H1 (cell line): ENCODE results near the gene B3GAT1. TPM values are rescaled to one million over a fixed set of nuclear protein-coding genes. Genes with fewer than 3 reads are reported as not detected.

Experiments
- CTCF ChIA-PET: fragments of 300-600 bp; sonication (Branson Sonifier 250); formaldehyde crosslinking; loops from one replicate; lab custom pipeline; 2021; ENCODE audit not compliant: partially characterized antibody; lab: Charles Lee
- POLR2A ChIA-PET: fragments of 300-600 bp; sonication (Branson Sonifier 250); formaldehyde crosslinking; loops from one replicate; lab custom pipeline; 2021; ENCODE audit warnings: inconsistent platforms; ENCODE audit not compliant: partially characterized antibody; lab: Charles Lee
- DNase-seq, 2 experiments: peaks; one replicate each; pipeline versions ENCODE4 v3.0.0 to v3.0.0-alpha.2; 2010 to 2022; ENCODE audit warnings: low spot score in 2 of 2, low read depth in 1 of 2, mixed read lengths in 1 of 2
- FAIRE-seq: peaks from 2 replicates; lab custom pipeline; 2011; peaks lifted over from hg19 to GRCh38; lab: Jason Lieb, UNC
- H2AFZ ChIP-seq: 2 replicates; pipeline ENCODE4 v1.8.1; 2012; ENCODE audit warnings: low read length, inconsistent platforms
- H2AK5ac ChIP-seq: 2 replicates; pipeline ENCODE4 v1.6.1; 2013; ENCODE audit warnings: low read depth, low read length
- H2BK120ac ChIP-seq: replicated peaks from 2 replicates; pipeline ENCODE3; 2013; ENCODE audit warnings: low read depth, low read length, inconsistent platforms
- H2BK12ac ChIP-seq: 2 replicates; pipeline ENCODE4 v1.6.1; 2013; ENCODE audit warnings: low read depth, low read length
- H2BK15ac ChIP-seq: 2 replicates; pipeline ENCODE4 v1.6.1; 2013; ENCODE audit warnings: low read length
- H2BK20ac ChIP-seq: 2 replicates; pipeline ENCODE4 v1.6.1; 2013; ENCODE audit warnings: low read length
- H2BK5ac ChIP-seq: 2 replicates; pipeline ENCODE4 v1.6.1; 2013; ENCODE audit warnings: low read depth, low read length
- H3K14ac ChIP-seq: 2 replicates; pipeline ENCODE4 v1.6.1; 2013; ENCODE audit warnings: inconsistent platforms; ENCODE audit not compliant: insufficient read length
- H3K18ac ChIP-seq: 2 replicates; pipeline ENCODE4 v1.6.1; 2013; ENCODE audit warnings: low read length; ENCODE audit errors: extremely low read depth
- H3K23ac ChIP-seq: 2 replicates; pipeline ENCODE4 v1.6.1; 2013; ENCODE audit warnings: inconsistent platforms; ENCODE audit not compliant: insufficient read length
- H3K23me2 ChIP-seq: 2 replicates; pipeline ENCODE4 v1.6.1; 2013; ENCODE audit warnings: low read depth, low read length
- H3K27ac ChIP-seq: 2 replicates; pipeline ENCODE4 v1.6.1; 2011; ENCODE audit warnings: low read depth, low read length, inconsistent platforms
- H3K27me3 ChIP-seq, 4 experiments: replicated peaks in 1 of 4; 1 replicate in 1 of 4; 2 replicates in 3 of 4; pipeline versions ENCODE4 v1.6.1 to v1.8.1; 2011 to 2013; ENCODE audit warnings: low read length in 3 of 4, mild to moderate bottlenecking in 3 of 4, inconsistent platforms in 2 of 4, mixed read lengths in 2 of 4, moderate library complexity in 1 of 4; ENCODE audit not compliant: control insufficient read depth in 3 of 4, insufficient read depth in 3 of 4; ENCODE audit errors: extremely low read depth in 1 of 4
- H3K36me3 ChIP-seq, 4 experiments: 2 replicates each; pipeline versions ENCODE4 v1.6.1 to v1.8.1; 2011 to 2013; ENCODE audit warnings: mild to moderate bottlenecking in 4 of 4, low read length in 3 of 4, moderate library complexity in 2 of 4, control low read depth in 1 of 4, inconsistent platforms in 1 of 4; ENCODE audit not compliant: insufficient read depth in 4 of 4, control insufficient read depth in 2 of 4
- H3K4ac ChIP-seq: replicated peaks from 2 replicates; pipeline ENCODE3; 2013; ENCODE audit warnings: low read length, low read depth, mixed read lengths, inconsistent platforms; ENCODE audit not compliant: insufficient read length
- H3K4me1 ChIP-seq, 4 experiments: replicated peaks in 1 of 4; 1 replicate in 1 of 4; 2 replicates in 3 of 4; pipeline versions ENCODE4 v1.6.1 to v1.8.1; 2011 to 2013; ENCODE audit warnings: low read length in 3 of 4, inconsistent platforms in 2 of 4, mixed read lengths in 1 of 4; ENCODE audit not compliant: insufficient read depth in 4 of 4, control insufficient read depth in 3 of 4
- H3K4me2 ChIP-seq, 2 experiments: 2 replicates each; pipeline versions ENCODE4 v1.6.1 to v1.8.1; 2011 to 2013; ENCODE audit warnings: low read depth in 2 of 2, low read length in 2 of 2, control low read depth in 1 of 2, inconsistent platforms in 1 of 2, mild to moderate bottlenecking in 1 of 2; ENCODE audit not compliant: insufficient read depth in 1 of 2
- H3K4me3 ChIP-seq, 4 experiments: fragments of 200-600, 300-600 bp in 1 of 4; sonication (generic), shearing (Covaris generic), sonication (Bioruptor Twin) in 1 of 4; 2 replicates each; pipeline versions ENCODE4 v1.5.1 to v1.8.1; 2011 to 2016; ENCODE audit warnings: low read length in 4 of 4, low read depth in 3 of 4, control low read depth in 2 of 4, inconsistent platforms in 2 of 4, mild to moderate bottlenecking in 2 of 4, mixed read lengths in 1 of 4, moderate library complexity in 1 of 4; ENCODE audit not compliant: insufficient read depth in 2 of 4; ENCODE audit errors: extremely low read depth in 1 of 4
- H3K56ac ChIP-seq: replicated peaks from 2 replicates; pipeline ENCODE3; 2013; ENCODE audit warnings: low read depth, mild to moderate bottlenecking, mixed read lengths, low read length, inconsistent platforms; ENCODE audit not compliant: insufficient read length
- H3K79me1 ChIP-seq: 2 replicates; pipeline ENCODE4 v1.6.1; 2013; ENCODE audit warnings: low read depth, low read length, control low read depth
- H3K79me2 ChIP-seq, 2 experiments: 2 replicates each; pipeline versions ENCODE4 v1.6.1 to v1.8.1; 2012 to 2013; ENCODE audit warnings: low read length in 2 of 2, mild to moderate bottlenecking in 2 of 2, inconsistent platforms in 1 of 2; ENCODE audit not compliant: insufficient read depth in 2 of 2, control insufficient read depth in 1 of 2
- H3K9ac ChIP-seq, 4 experiments: replicated peaks in 1 of 4; 1 replicate in 1 of 4; 2 replicates in 3 of 4; pipeline versions ENCODE4 v1.6.1 to v1.8.1; 2011 to 2013; ENCODE audit warnings: low read depth in 3 of 4, low read length in 3 of 4, control low read depth in 2 of 4, mild to moderate bottlenecking in 2 of 4, moderate library complexity in 2 of 4, inconsistent platforms in 1 of 4; ENCODE audit errors: extremely low read depth in 1 of 4
- H3K9me3 ChIP-seq, 2 experiments: 2 replicates each; pipeline versions ENCODE4 v1.6.1 to v1.8.1; 2012 to 2013; ENCODE audit warnings: mild to moderate bottlenecking in 2 of 2, moderate library complexity in 2 of 2, control low read depth in 1 of 2, inconsistent platforms in 1 of 2, low read depth in 1 of 2, low read length in 1 of 2, mixed read lengths in 1 of 2; ENCODE audit not compliant: insufficient read depth in 2 of 2
- H4K20me1 ChIP-seq, 2 experiments: replicated peaks in 1 of 2; 2 replicates each; pipeline versions ENCODE3 to v1.8.1; 2011 to 2013; ENCODE audit warnings: inconsistent platforms in 2 of 2, low read length in 2 of 2, mild to moderate bottlenecking in 1 of 2; ENCODE audit not compliant: insufficient read depth in 2 of 2, control insufficient read depth in 1 of 2
- H4K5ac ChIP-seq: 2 replicates; pipeline ENCODE4 v1.6.1; 2013; ENCODE audit warnings: low read length, low read depth, mixed read lengths, inconsistent platforms; ENCODE audit not compliant: insufficient read length
- H4K8ac ChIP-seq: 2 replicates; pipeline ENCODE4 v1.8.0; 2013; ENCODE audit warnings: mild to moderate bottlenecking, moderate library complexity, low read length, inconsistent platforms; ENCODE audit not compliant: insufficient read depth; ENCODE audit errors: extremely low read depth
- H4K91ac ChIP-seq: replicated peaks from 2 replicates; pipeline ENCODE3; 2013; ENCODE audit warnings: low read length, mixed read lengths, inconsistent platforms; ENCODE audit not compliant: insufficient read length
- E2F6 ChIP-seq: IDR thresholded peaks from 2 replicates; pipeline ENCODE4 v1.6.1; 2012; ENCODE audit warnings: inconsistent platforms
- EGR1 ChIP-seq: IDR thresholded peaks from 2 replicates; pipeline ENCODE4 v1.6.1; 2011; ENCODE audit warnings: low read depth, low read length, borderline replicate concordance
- MAX ChIP-seq: IDR thresholded peaks from 2 replicates; pipeline ENCODE4 v1.6.1; 2012; ENCODE audit warnings: inconsistent platforms
- WGBS, 2 experiments: shearing (Covaris generic) in 1 of 2; methylation state at CpG; one replicate each; pipeline versions ENCODE4 v1.1.6 to v1.1.7; 2013 to 2015; ENCODE audit warnings: low lambda C conversion rate in 2 of 2, mixed read lengths in 2 of 2, inconsistent platforms in 1 of 2, low coverage in 1 of 2, missing lambda C conversion rate in 1 of 2; ENCODE audit not compliant: insufficient replicate concordance in 2 of 2, insufficient coverage in 1 of 2, insufficient read length in 1 of 2; ENCODE audit errors: extremely low coverage in 1 of 2, missing lambda C conversion rate in 1 of 2; 5-methylcytosine and 5-hydroxymethylcytosine counted together
- polyA plus RNA-seq, 7 experiments: library from polyadenylated mRNA; depleted of rRNA in 3 of 7; stranded (reverse) in 5 of 7; unstranded in 2 of 7; fragments of >200 nt in 5 of 7; fragments of 200-250 nt in 2 of 7; gene quantifications; 1 replicate in 5 of 7; 2 replicates in 1 of 7; 4 replicates in 1 of 7; pipeline versions ENCODE4 v1.2.1 to v1.2.3, GENCODE V29; 2011 to 2013; ENCODE audit warnings: missing spikeins in 2 of 7, mixed read lengths in 2 of 7
- total RNA-seq: library from RNA; stranded (reverse); fragmentation: NEBNext Ultra II Directional; extraction: Animal tissue kit (Norgen Biotek cat#: 25700); gene quantifications from 2 replicates; pipeline ENCODE4 v1.2.1, GENCODE V29; 2021

B3GAT1 gene
- total and polyA plus RNA-seq, 2 of the 8 experiments (the other 6 are each of a cell fraction or from before 2014, with no cell fraction given) = 19.7 to 32.4 TPM

DNA sequence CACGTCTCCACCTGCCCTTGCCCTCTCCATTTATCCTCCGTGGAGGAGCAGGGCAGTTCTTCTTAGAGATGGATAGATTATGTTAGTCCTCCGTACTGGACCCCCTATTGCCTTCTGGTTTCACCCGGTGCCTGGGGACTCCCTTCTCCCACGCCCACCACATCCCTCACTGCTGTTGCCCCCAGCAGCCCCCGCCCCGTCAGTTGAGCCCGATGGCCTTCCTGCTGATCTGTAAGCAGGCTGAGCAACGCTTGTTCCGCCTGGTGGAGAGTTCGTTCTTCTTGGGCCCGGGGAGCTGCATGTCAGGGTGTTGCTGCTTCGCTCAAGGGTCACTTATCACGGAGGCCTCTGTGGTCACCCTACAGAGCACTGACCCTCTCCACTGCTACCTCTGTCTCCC lies 34.2 kb downstream of the B3GAT1 start:
- CTCF ChIA-PET = interaction anchor here (1.2 to 1.4 kb wide), 2 partner anchors 11 kb away, joined by 4 read pairs; no protein-coding TSS in a partner anchor
- Histone ChIP-seq H3K56ac (no peak overlapping the region), H2BK12ac (no peak overlapping the region), H3K36me3 (peaks cover 0 to 14% (median 3%) of the 10 kb centered on the region in 4 experiments; a peak in 5 of 8 replicates), H2BK15ac (no peak overlapping the region), H2BK120ac (no peak overlapping the region), H3K9me3 (no peaks in the 10 kb centered on the region), H2AFZ (no peak overlapping the region), H2AK5ac (no peak overlapping the region), H4K8ac (peak overlapping the region; percentile 72; the same call in 1 of the 2 replicates), H3K27me3 (no peaks in the 10 kb centered on the region; a peak in 1 of 7 replicates), H3K14ac (no peak overlapping the region), H3K4me1 (peaks cover 2 to 17% (median 4%) of the 10 kb centered on the region in 4 experiments; a peak in 3 of 7 replicates), H3K23ac (no peak overlapping the region), H3K23me2 (no peaks in the 10 kb centered on the region), H3K4ac (no peak overlapping the region), H4K5ac (no peak overlapping the region), H2BK5ac (no peak overlapping the region), H3K4me3 (no peak overlapping the region), H4K20me1 (peaks cover 0 to 8% of the 10 kb centered on the region in 2 experiments), H3K79me1 (no peaks in the 10 kb centered on the region), H4K91ac (no peak overlapping the region), H3K18ac (no peak overlapping the region), H3K4me2 (no peak overlapping the region), H2BK20ac (no peak overlapping the region), H3K9ac (no peak overlapping the region), H3K79me2 (no peaks in the 10 kb centered on the region), H3K27ac (no peak overlapping the region)
- POLR2A ChIA-PET = interaction anchor here (0.9 kb wide), 1 partner anchor 24 kb away, joined by 3 read pairs; no protein-coding TSS in a partner anchor
- no peak for TF ChIP-seq E2F6
- TF ChIP-seq MAX = no peak
- no peak for TF ChIP-seq EGR1
- 88% methylated on average over 14 of the region's 14 CpGs; no CpG with 5 or more reads in 1 of the 2 experiments for WGBS, 2 experiments
- DNase-seq (no peak), FAIRE-seq (no peak)
